Stimulated activated CD4-positive, alpha-beta T cell treated with anti-CD3 and anti-CD28 coated beads, Interleukin-1b, Interleukin-23, amount 100 ng/mL, for 1 hour (primary cell): ENCODE results near the gene FGD1.

ENCODE experiments used
- DNase-seq, 2 donors: peaks; one replicate each; pipeline ENCODE4 v3.0.0-alpha.2; 2020; ENCODE audit warnings: low read depth in 2 of 2

Gene FGD1

DNA sequence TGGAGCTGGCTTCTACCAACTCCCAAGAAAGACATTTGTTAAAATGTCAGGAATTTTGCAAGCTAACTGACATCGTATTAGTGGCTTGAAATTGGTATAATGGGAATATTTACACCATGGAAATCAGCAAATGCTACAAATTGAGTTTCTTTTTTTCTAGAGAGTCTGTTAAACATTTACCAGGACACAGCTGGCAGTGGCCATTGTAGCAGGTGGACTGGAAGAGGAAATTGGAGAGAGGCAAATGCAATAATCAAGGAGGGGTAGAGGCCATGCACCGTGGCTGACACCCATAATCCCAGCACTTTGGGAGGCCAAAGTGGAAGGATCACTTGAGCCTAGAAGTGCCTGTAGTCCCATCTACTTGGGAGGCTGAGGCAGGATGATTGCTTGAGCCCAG lies 88.8 kb downstream of the FGD1 start:
- DNase-seq, result no peak

DNA sequence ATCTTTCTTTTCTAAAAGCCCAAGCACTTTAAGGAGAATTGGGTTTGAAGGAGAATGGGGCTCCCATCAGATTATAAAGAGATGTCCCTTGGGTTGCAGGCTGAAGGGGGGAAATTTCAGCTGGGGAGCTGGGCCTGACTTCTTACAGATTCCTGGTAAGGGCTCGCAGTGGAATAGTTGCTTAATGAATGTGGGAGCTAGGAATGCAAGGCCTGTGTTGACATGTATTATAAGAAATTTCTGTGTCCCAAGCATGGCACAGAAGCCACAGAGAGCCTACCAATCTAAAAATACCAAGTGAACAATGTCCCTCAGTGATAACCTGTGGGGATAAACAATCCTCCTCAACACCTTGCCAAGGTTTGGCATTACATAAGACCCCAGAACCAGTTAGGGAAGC lies 98.9 kb downstream of the FGD1 start:
- no peak for DNase-seq
